Erythroblast (primary cell): ENCODE measurements around the gene CWF19L2.

ENCODE experiments used
- GATA1 ChIP-seq: IDR thresholded peaks from 2 replicates; pipeline ENCODE4 v1.6.1; 2011; ENCODE audit warnings: low read depth, mild to moderate bottlenecking, control low read depth, low read length, moderate library complexity
- POLR2A ChIP-seq: IDR thresholded peaks from 2 replicates; pipeline ENCODE4 v1.6.1; 2011; ENCODE audit warnings: mild to moderate bottlenecking, low read length

- TF ChIP-seq POLR2A (no peak), GATA1 (no peak)
Measured at GRCh38 chr11:107453594-107454286, 3.9 kb downstream of the CWF19L2 start.
